Mucosa of rectum (tissue), 2 donors: ENCODE results near the gene RCBTB1.

Source experiments
- H3K27ac ChIP-seq, 2 donors: one replicate each; pipeline ENCODE4 v1.7.0; 2013; ENCODE audit warnings: inconsistent platforms in 2 of 2, low read depth in 2 of 2, low read length in 2 of 2
- H3K27me3 ChIP-seq, 2 donors: one replicate each; pipeline ENCODE4 v1.7.0; 2013; ENCODE audit warnings: low read length in 2 of 2; ENCODE audit not compliant: control insufficient read depth in 2 of 2, insufficient read depth in 2 of 2
- H3K36me3 ChIP-seq, 2 donors: one replicate each; pipeline ENCODE4 v1.7.0; 2013; ENCODE audit warnings: low read length in 2 of 2; ENCODE audit not compliant: control insufficient read depth in 2 of 2, insufficient read depth in 2 of 2
- H3K4me1 ChIP-seq, 2 donors: one replicate each; pipeline ENCODE4 v1.7.0; 2013; ENCODE audit warnings: low read length in 2 of 2, mild to moderate bottlenecking in 1 of 2; ENCODE audit not compliant: control insufficient read depth in 2 of 2, insufficient read depth in 2 of 2
- H3K4me3 ChIP-seq, 2 donors: one replicate each; pipeline ENCODE4 v1.7.0; 2013; ENCODE audit warnings: low read length in 2 of 2
- H3K9ac ChIP-seq, 2 donors: one replicate each; pipeline ENCODE4 v1.7.0; 2013; ENCODE audit warnings: low read length in 2 of 2, low read depth in 1 of 2, mild to moderate bottlenecking in 1 of 2
- H3K9me3 ChIP-seq, 2 donors: one replicate each; pipeline ENCODE4 v1.7.0; 2013; ENCODE audit warnings: low read length in 2 of 2; ENCODE audit not compliant: control insufficient read depth in 2 of 2
- donor health status: healthy.
- donor health status: Normal muscosa, but diverticular disease.

Gene RCBTB1

GRCh38 chr13:49539746-49540145 lies 45.6 kb downstream of the RCBTB1 start:
- no peak overlapping the region for H3K27ac ChIP-seq
- no peak overlapping the region for H3K9ac ChIP-seq
- H3K4me3 ChIP-seq, result no peak overlapping the region
- no peaks in the 10 kb centered on the region for H3K9me3 ChIP-seq
- H3K4me1 ChIP-seq, result no peaks in the 10 kb centered on the region
- no peaks in the 10 kb centered on the region for H3K27me3 ChIP-seq
- peaks cover 12 to 13% of the 10 kb centered on the region in 2 donors for H3K36me3 ChIP-seq

GRCh38 chr13:49539313-49539712 lies 46.0 kb downstream of the RCBTB1 start:
- Histone ChIP-seq H3K27me3 (no peaks in the 10 kb centered on the region), H3K4me1 (no peaks in the 10 kb centered on the region), H3K36me3 (peaks cover 8 to 13% of the 10 kb centered on the region in 2 donors), H3K9ac (no peak overlapping the region), H3K4me3 (no peak overlapping the region), H3K27ac (no peak overlapping the region), H3K9me3 (no peaks in the 10 kb centered on the region)

GRCh38 chr13:49538404-49538803 lies 47.0 kb downstream of the RCBTB1 start:
- Histone ChIP-seq H3K4me1 (no peaks in the 10 kb centered on the region), H3K4me3 (no peak overlapping the region), H3K9ac (no peak overlapping the region), H3K36me3 (peaks cover 8 to 12% of the 10 kb centered on the region in 2 donors), H3K27ac (no peak overlapping the region), H3K9me3 (no peaks in the 10 kb centered on the region), H3K27me3 (no peaks in the 10 kb centered on the region)

GRCh38 chr13:49536144-49536873 lies 49.0 kb downstream of the RCBTB1 start:
- Histone ChIP-seq H3K27ac (no peak overlapping the region), H3K4me1 (no peaks in the 10 kb centered on the region), H3K9ac (no peak overlapping the region), H3K9me3 (no peaks in the 10 kb centered on the region), H3K4me3 (no peak overlapping the region), H3K36me3 (peaks cover 6 to 8% of the 10 kb centered on the region in 2 donors), H3K27me3 (no peaks in the 10 kb centered on the region)

GRCh38 chr13:49533591-49534269 lies 51.6 kb downstream of the RCBTB1 start:
- Histone ChIP-seq H3K27ac (no peak overlapping the region), H3K9ac (no peak overlapping the region), H3K4me1 (no peaks in the 10 kb centered on the region), H3K36me3 (peaks cover 0 to under 1% of the 10 kb centered on the region in 2 donors), H3K9me3 (no peaks in the 10 kb centered on the region), H3K27me3 (no peaks in the 10 kb centered on the region), H3K4me3 (no peak overlapping the region)

GRCh38 chr13:49533011-49533410 lies 52.3 kb downstream of the RCBTB1 start:
- no peaks in the 10 kb centered on the region for H3K9me3 ChIP-seq
- no peak overlapping the region for H3K4me3 ChIP-seq
- no peak overlapping the region for H3K27ac ChIP-seq
- H3K4me1 ChIP-seq, result no peaks in the 10 kb centered on the region
- H3K9ac ChIP-seq, result no peak overlapping the region
- H3K27me3 ChIP-seq, result no peaks in the 10 kb centered on the region
- peaks cover 0 to 7% of the 10 kb centered on the region in 2 donors for H3K36me3 ChIP-seq

GRCh38 chr13:49532593-49532992 lies 52.8 kb downstream of the RCBTB1 start:
- no peak overlapping the region for H3K27ac ChIP-seq
- no peaks in the 10 kb centered on the region for H3K9me3 ChIP-seq
- no peaks in the 10 kb centered on the region for H3K27me3 ChIP-seq
- H3K36me3 ChIP-seq, result peaks cover 0 to 9% of the 10 kb centered on the region in 2 donors
- no peak overlapping the region for H3K9ac ChIP-seq
- no peak overlapping the region for H3K4me3 ChIP-seq
- no peaks in the 10 kb centered on the region for H3K4me1 ChIP-seq

- no peak overlapping the region for H3K27ac ChIP-seq
- H3K36me3 ChIP-seq, result peaks cover 0 to 21% of the 10 kb centered on the region in 2 donors
- H3K4me1 ChIP-seq, result no peaks in the 10 kb centered on the region
- no peak overlapping the region for H3K4me3 ChIP-seq
- no peaks in the 10 kb centered on the region for H3K9me3 ChIP-seq
- no peaks in the 10 kb centered on the region for H3K27me3 ChIP-seq
- H3K9ac ChIP-seq, result no peak overlapping the region
These were observed 54.9 kb downstream of the RCBTB1 start for GRCh38 chr13:49530457-49530856.

- Histone ChIP-seq H3K9ac (no peak overlapping the region), H3K4me1 (no peaks in the 10 kb centered on the region), H3K27me3 (no peaks in the 10 kb centered on the region), H3K4me3 (no peak overlapping the region), H3K27ac (no peak overlapping the region), H3K9me3 (no peaks in the 10 kb centered on the region), H3K36me3 (peaks cover 0 to 26% of the 10 kb centered on the region in 2 donors)
These were observed 57.2 kb downstream of the RCBTB1 start for GRCh38 chr13:49528161-49528560.

- Histone ChIP-seq H3K36me3 (peaks cover 2 to 29% of the 10 kb centered on the region in 2 donors), H3K9ac (no peak overlapping the region), H3K27me3 (no peaks in the 10 kb centered on the region), H3K27ac (no peak overlapping the region), H3K9me3 (no peaks in the 10 kb centered on the region), H3K4me3 (no peak overlapping the region), H3K4me1 (no peaks in the 10 kb centered on the region)
These were observed 58.2 kb downstream of the RCBTB1 start for GRCh38 chr13:49527123-49527522.
